Fibroblast of the aortic adventitia (primary cell): Measurements from ENCODE around the gene ENTREP3. TPM values are rescaled to one million over a fixed set of nuclear protein-coding genes. Genes with fewer than 3 reads are reported as not detected.
"Not testable (repeated sequence)": the region's sequence is repeated elsewhere in the genome, so short reads cannot be mapped to it uniquely, and the experiment has no call there.

Experiments
- DNase-seq: peaks from one replicate; pipeline ENCODE4 v3.0.0-alpha.2; 2010; ENCODE audit warnings: low read depth
- H3K4me3 ChIP-seq: 2 replicates; pipeline ENCODE4 v1.5.1; 2011; ENCODE audit warnings: low read depth, mild to moderate bottlenecking, control low read depth, low read length, moderate library complexity
- total RNA-seq: library from RNA; depleted of rRNA; stranded (reverse); fragments of >200 nt; gene quantifications from 2 replicates; pipeline ENCODE4 v1.2.3, GENCODE V29; 2012; ENCODE audit warnings: low replicate concordance
- TF ChIP-seq, protein P1 (sequence below): IDR thresholded peaks from 2 replicates; pipeline ENCODE4 v1.5.1; 2011; ENCODE audit warnings: mild to moderate bottlenecking, low read length, control low read depth, inconsistent platforms; ENCODE audit not compliant: insufficient read depth

Gene ENTREP3
- total RNA-seq, 1 donor = 9.3 TPM

DNA sequence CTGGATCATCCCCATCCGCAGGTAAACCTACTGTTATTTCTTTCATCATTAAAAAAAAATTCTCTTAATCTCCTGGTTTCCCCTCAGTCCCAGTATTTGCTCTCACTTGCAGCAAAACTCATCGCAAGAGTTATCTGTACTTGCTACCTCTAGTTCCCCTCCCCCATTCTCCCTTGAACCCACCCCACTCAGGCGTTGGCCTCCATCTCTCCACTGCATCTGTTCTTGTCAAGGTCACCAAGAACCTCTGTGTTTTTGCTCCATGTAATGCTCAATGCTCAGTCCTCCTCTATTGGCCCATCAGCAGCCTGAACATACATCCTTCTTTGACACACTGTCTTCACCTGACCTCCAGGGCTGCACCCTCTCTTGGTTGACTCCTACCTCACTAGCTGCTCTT, 41.4 kb upstream of the ENTREP3 start:
- TF ChIP-seq, protein P1, sequence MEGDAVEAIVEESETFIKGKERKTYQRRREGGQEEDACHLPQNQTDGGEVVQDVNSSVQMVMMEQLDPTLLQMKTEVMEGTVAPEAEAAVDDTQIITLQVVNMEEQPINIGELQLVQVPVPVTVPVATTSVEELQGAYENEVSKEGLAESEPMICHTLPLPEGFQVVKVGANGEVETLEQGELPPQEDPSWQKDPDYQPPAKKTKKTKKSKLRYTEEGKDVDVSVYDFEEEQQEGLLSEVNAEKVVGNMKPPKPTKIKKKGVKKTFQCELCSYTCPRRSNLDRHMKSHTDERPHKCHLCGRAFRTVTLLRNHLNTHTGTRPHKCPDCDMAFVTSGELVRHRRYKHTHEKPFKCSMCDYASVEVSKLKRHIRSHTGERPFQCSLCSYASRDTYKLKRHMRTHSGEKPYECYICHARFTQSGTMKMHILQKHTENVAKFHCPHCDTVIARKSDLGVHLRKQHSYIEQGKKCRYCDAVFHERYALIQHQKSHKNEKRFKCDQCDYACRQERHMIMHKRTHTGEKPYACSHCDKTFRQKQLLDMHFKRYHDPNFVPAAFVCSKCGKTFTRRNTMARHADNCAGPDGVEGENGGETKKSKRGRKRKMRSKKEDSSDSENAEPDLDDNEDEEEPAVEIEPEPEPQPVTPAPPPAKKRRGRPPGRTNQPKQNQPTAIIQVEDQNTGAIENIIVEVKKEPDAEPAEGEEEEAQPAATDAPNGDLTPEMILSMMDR = no peak
- DNase-seq = no peak
- no peak overlapping the region for H3K4me3 ChIP-seq

DNA sequence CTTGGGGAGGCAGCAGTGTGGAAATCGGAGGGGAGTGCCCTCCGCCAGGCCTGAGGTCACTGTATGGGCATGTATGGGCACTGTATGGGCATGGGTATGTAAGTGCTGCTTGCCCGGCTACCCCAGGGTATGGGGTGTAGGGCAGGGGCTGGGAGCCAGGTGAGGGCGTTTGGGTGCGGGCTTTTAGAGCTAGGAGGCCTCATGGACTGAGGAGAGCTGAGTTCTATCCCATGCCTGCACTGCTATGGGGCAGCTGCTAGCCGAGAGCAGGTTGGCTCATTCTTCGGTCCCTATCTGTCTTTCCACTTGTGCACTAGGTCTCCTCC, 40.6 kb upstream of the ENTREP3 start:
- TF ChIP-seq, protein P1 = no peak
- no peak overlapping the region for H3K4me3 ChIP-seq
- no peak for DNase-seq

DNA sequence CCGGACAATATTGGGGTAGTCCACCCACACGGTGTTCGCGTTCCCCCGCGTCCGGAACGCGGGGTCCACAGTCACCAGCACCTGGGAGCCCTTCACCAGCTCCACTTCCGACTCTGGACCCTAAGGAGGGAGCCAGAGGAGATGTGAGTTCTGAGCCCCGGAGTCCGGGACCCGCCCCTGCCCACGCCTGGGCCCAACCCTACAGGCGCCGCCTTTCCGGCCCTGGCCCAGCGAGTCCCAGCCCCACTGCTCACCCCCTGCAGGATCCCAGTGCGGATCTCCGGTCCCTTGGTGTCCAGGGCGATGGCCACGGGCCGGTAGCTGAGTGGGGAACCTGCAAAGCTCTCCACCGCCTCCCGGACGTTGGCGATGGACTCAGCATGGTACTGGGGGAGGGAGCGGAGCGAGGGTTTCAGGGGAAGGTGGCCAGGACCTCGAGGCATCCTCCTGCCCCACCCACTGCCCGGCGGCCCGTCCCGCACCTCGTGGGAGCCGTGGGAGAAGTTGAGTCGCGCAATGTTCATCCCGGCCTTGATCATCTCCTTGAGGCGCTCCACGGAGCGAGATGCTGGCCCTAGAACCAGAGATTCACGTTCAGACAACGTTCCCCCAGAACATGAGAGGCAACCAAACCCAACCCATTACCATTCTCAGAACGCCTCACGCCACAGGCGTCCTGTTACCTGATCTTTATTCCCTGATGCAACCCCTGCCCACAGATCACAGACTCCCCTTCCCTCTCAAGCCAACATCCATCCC, 40.1 kb upstream of the ENTREP3 start:
- no peak for DNase-seq
- no peak overlapping the region for H3K4me3 ChIP-seq
- TF ChIP-seq, protein P1 = no peak

DNA sequence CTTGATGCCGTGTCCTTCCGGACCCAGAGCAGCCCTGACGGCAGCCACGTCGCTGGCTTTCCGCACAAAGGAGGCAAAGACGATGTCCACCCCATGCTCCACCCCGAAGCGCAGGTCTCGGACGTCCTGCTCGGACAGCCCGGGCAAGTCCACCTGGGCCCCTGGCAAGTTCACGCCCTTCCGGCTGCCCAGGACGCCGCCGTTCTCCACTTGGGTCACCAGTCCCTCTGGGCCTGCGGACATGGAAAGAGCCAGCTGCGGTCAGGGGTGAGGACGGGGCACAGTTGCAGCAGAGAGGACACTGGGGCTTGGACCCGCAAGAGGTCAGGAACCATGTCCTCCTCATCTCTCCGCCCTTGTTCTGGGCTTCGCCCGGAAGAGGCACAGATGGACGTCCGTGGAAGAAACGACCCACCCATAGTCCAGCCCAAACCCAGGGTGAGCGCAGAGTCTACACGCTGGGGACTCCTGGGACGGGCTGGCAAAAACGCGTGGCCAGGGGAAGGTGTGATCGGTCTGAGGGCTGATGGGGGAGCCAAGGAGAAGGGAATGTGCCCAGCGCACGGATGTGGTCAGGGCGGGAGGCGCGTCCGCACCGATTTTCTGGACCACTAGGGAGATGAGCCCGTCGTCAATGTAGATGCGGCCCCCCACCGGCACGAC, 39.4 kb upstream of the ENTREP3 start:
- TF ChIP-seq, protein P1 = no peak
- H3K4me3 ChIP-seq = no peak overlapping the region

DNA sequence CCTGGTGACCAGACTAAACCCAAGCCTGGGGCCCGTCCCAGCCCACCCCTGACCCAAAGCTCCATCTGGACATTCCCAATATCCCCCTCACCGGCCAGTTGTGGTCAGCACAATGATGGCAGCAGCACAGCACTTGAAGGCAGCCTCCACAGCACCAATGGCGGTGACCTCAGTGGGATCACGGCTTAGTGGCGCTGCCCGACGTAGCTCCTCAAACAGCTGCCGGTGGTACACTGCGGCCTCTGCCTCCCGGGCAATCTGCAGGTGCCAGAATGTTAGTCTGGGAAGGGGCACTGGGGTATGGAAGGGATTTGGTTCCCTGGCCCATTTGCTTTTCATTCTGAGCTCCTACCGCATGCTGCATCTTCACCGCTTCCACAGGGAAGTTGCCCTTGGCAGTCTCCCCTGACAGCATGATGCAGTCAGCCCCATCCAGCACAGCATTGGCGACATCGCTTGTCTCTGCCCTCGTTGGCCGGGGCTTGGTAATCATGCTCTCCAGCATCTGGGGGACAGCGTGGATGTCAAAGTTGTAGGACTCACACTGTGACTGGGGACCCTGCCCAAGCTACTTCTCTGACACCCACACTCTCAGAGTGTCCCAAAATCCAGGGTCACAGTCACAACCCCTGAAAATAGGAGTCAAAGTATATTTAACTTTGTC, 37.9 kb upstream of the ENTREP3 start:
- no peak overlapping the region for H3K4me3 ChIP-seq
- TF ChIP-seq, protein P1 = no peak
- no peak for DNase-seq

More for the DNA sequence above, 39.4 kb upstream of the ENTREP3 start:
- DNase-seq = no peak

DNA sequence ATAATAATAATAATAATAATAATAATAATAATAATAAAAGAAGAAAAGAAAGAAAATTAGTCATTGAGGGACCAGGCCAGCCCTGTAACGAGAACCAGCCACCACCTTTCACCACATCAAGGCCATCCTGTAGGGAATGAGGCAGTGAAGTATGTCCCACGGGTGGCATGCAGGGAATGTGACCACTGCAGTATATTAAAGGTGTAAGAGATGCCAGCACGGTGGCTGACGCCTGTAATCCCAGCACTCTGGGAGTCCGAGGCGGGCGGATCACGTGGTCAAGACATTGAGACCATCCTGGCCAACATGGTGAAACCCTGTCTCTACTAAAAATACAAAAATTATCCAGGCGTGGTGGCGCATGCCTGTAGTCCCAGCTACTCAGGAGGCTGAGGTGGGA, 35.7 kb upstream of the ENTREP3 start:
- DNase-seq = not testable (repeated sequence)

DNA sequence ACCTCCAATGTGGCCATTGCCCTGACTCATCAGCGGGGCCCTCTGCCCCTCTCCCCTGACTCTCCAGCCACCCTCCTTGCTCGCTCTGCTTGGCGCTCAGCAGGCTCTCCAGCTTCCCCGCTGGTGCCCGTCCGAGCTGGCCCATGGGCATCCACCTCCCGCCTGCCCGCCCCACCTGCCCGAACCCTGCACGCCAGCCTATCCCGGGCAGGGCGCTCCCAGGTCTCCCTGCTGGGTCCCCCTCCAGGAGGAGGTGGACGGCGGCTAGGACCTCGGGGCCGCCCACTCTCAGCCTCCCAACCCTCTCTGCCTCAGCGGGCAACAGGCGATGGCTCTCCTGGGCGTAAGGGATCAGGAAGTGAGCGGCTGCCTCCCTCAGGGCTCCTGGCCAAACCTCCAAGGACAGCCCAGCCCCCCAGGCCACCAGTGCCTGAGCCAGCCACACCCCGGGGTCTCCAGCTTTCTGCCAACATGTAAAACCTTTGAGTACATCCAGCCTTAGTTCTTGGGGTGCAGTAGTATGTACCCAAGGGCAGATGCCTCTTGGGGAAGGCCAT, 32.8 kb upstream of the ENTREP3 start:
- TF ChIP-seq, protein P1 = no peak
- no peak overlapping the region for H3K4me3 ChIP-seq
- DNase-seq = no peak

More for the DNA sequence above, 35.7 kb upstream of the ENTREP3 start:
- not testable (repeated sequence) for H3K4me3 ChIP-seq
